T-helper 2 cell treated with Interferon-gamma antibody and Interleukin-4, amounts not matched to agents 100 ng/mL and 5 ng/mL, for 36 hours (primary cell): Measurements from ENCODE around the gene GRM7. TPM values are rescaled to one million over a fixed set of nuclear protein-coding genes. Genes with fewer than 3 reads are reported as not detected.

Source experiments
- intact Hi-C: fragments of 100-400 bp; cut with micrococcal nuclease; formaldehyde crosslinking; loops from one replicate; pipeline ENCODE4 v1.15.1; 2023
- total RNA-seq: library from RNA; stranded (reverse); gene quantifications from 2 replicates; pipeline ENCODE4 v1.2.3, GENCODE V29; 2022

GRM7 gene
- total RNA-seq, 1 donor from 2014 or later, result not detected

GRCh38 chr3:7469866-7470265, 609.0 kb downstream of the GRM7 start:
- intact Hi-C loops, result no loop called here

DNA sequence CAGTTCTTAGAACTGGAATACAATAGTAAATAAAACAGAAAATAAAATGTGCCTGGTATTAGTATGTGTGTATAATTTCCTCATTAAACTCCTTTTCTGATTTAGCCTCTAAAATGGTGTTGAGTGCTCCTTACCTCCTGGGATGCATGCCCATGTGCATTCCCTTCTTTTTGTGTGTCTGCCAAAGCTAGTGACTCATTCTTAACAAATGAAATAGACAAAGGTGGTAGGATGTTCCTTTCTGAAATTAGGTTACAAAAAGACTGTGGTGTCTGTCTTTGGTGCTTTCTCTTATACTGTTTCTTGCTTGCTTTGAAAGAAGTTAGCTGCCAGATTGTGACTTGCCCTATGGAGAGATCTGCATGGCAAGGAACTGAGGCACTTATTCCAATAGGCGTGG, 623.7 kb downstream of the GRM7 start:
- intact Hi-C loops, result no loop called here

DNA sequence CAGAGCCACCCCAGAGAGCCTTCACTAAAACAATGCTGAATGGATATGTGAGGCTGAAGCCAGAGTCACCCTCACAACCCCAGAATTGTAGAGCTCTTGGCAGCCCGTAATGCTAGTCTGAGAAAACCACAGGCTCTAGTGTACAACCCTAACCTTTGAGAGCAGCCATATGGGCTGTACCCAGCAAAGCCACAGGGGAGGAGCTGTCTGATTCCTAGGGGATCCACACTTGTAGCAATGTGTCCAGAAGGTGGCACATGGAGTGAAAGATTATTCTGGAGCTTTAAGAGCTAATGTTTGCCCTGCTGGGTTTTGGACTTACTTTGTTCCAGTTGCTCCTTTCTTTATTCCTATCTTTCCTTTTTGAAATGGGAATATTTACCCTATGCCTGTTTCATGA, 626.8 kb downstream of the GRM7 start:
- intact Hi-C loops, result no loop called here

- intact Hi-C loops, result no loop called here
Observed at GRCh38 chr3:7489417-7489816, 628.5 kb downstream of the GRM7 start.

DNA sequence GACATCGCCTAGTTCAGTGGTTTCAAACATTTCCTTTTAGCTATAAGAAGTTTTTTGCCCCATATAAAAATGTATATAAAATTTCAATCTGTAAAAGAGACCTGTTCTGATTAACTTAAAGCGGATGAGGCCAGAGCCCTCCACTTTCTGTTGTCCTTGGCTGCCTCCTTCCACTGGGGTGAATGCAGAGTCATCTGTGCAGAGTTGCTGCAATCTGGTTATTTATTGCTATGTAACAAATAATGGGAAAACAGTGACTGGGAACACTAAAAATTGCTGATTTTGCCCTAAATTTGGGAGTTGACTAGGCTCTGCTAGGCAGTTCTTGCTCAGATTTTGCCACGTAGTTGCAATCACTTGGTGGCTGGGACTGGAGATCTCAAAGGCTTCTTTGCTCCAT, 637.8 kb downstream of the GRM7 start:
- intact Hi-C loops, result no loop called here

DNA sequence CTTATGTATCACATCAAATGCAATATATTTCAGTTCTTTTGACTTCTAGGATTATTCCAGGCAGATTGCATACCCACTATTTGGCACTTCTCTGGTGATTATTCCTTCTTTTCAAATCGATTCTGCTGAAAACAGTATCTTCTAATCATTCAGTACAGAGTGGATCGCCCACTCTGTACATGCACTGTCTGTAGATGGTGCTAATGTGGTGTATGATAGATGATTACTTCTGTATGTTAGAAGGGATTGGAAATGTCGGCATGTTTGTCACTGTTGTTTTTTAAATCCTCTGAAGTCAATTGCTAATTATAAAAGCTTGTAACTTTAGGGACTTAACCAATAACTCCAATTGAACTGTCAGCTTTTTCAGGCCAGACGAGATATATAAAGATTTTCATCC, 642.5 kb downstream of the GRM7 start:
- intact Hi-C loops, result no loop called here

- intact Hi-C loops, result no loop called here
Observed at GRCh38 chr3:7504886-7505775, 644.2 kb downstream of the GRM7 start.

GRCh38 chr3:7506606-7507180, 645.8 kb downstream of the GRM7 start:
- intact Hi-C loops, result no loop called here

DNA sequence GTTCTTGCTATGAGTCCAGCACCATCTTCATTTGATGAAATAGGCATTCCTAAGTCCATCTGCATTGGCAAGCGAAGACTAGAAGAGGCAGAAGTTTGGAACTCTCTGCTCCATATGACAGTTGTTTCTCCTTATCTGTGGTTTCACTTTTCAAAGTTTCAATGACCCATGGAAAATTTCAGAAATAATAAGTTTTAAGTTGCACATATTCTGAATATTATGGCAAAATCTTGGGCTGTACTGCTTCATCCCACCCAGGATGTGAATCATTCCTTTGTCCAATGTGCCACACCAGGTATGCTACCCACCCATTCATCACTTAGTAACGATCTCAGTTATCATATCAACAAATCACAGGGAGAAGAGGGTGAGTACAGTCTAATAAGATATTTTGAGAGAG, 647.9 kb downstream of the GRM7 start:
- intact Hi-C loops, result no loop called here

DNA sequence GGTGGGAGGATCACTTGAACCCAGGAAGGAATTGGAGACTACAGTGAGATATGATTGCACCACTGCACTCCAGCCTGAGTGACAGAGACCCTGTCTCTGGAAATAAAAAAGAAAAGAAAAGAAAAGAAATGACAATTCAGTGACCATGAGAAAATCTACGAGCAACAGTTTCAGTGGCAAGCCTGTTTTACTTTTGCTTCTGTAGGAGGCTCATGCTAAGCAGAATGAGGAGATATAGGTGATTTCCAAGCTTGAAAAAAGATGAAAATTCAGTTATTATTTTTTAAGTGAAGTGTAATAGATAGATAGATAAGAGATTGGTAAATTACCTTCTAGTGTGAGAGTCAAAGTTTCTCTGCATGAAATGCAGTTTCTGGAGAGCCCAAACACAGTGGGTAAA, 651.1 kb downstream of the GRM7 start:
- intact Hi-C loops, result no loop called here

- intact Hi-C loops, result no loop called here
Observed at GRCh38 chr3:7518026-7518425, 657.1 kb downstream of the GRM7 start.

- intact Hi-C loops, result no loop called here
Observed at GRCh38 chr3:7518456-7518855, 657.5 kb downstream of the GRM7 start.

DNA sequence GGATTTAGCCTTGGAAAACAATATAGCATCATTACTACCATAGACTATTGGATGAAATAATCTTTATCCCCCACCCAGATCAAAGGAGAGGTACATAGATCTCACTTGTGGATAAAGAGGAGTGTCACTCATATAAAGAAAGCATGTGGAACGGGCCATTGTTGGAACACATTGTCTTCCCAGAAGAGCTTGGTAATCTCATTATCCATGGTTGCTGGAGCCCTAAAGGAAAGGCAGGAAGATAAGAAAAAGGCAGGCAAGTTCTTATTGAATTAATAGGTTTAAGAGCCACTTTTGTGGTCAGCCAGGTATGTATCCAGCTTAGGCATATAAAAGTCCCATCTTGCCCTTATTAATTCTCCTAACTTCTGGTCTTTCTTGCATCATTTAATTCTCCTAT, 659.1 kb downstream of the GRM7 start:
- intact Hi-C loops, result loop anchor here (5.0 kb wide), 1 partner anchor 248 kb away; no protein-coding TSS in a partner anchor

GRCh38 chr3:7520593-7520992, 659.7 kb downstream of the GRM7 start:
- intact Hi-C loops, result loop anchor here (5.0 kb wide), 1 partner anchor 248 kb away; no protein-coding TSS in a partner anchor

DNA sequence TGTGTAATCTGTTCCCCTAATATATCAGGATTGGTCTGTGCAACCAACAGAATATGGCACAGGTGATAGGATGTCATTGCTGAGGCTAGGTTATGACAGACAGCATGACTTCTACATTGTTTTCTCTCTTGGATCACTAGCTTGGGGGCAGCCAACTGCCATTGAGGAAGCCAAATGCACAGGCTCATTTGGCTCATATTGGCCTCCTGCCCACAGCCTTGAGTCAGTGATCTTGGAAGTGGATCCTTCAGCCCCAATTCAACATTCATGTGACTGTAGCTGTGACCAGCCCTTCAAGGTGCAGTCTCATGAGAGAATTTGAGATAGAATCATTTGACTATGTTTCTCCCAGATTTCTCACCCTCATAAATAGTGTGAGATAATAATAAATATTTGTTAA, 675.6 kb downstream of the GRM7 start:
- intact Hi-C loops, result no loop called here

GRCh38 chr3:7536921-7537320, 676.0 kb downstream of the GRM7 start:
- intact Hi-C loops, result no loop called here

- intact Hi-C loops, result no loop called here
Observed at GRCh38 chr3:7543294-7543880, 682.5 kb downstream of the GRM7 start.

DNA sequence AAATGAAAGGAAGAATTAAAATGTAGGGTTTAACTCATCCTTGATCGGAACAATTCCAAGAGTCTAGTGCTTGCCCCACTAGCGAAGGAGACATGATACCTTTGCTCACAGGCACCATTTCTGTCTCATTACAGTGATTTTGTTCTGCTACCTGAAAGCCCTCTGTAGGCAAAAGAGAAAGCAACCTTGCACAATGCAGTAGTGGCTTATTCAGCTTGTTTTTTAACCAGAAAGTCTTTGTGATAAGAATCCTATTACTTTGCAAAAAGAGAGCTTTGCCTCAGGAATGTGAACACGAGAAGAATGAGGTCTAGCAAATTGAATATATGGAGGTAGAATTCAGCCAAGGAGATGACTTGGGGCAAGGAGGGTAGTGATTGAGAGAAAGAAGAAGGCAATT, 684.4 kb downstream of the GRM7 start:
- intact Hi-C loops, result no loop called here

DNA sequence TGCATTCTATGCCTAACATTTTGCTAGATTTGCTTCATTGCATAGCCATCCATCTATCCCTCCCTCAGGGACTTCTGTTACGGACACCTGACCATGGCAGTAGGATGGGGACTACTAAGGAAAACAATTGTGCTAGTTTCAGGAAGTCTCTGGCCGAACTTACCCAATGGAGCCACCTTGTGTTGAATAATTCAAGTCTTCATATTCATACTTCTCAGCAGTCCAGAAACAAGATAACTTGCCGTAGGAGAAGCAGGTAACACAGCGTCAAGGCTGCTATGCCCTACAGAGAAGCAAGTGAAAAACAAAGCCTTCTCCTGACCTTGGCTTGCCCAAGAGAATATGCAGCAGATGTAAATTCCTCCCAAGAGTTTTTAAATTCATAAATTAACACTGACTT, 685.3 kb downstream of the GRM7 start:
- intact Hi-C loops, result no loop called here

- intact Hi-C loops, result no loop called here
Observed at GRCh38 chr3:7547826-7548225, 686.9 kb downstream of the GRM7 start.

DNA sequence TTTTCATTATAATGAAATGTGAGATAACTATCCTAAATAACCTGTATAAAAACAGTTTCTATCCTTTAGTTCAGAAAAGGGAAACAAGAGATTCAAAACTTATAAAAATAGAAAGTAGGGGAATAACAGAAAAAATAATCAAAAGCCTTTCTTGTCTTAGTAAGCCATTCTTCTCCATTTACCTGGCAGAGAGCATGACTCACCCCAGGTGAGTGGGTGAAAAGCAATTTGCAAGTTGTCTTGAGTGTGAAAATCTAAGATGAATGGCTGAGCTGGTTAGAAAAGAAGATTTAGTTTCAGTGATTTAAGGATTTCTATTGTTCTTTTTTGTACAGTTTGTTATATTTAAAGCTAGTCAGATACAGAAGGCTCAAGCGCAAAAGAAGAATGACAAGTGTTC, 702.0 kb downstream of the GRM7 start:
- intact Hi-C loops, result no loop called here

GRCh38 chr3:7565574-7565973, 704.7 kb downstream of the GRM7 start:
- intact Hi-C loops, result no loop called here

GRCh38 chr3:7567160-7567559, 706.2 kb downstream of the GRM7 start:
- intact Hi-C loops, result no loop called here
